Measurements from ENCODE around the gene NRXN3. TPM values are rescaled to one million over a fixed set of nuclear protein-coding genes. Genes with fewer than 3 reads are reported as not detected.

NRXN3 gene
- total and polyA plus RNA-seq, 8 donors = 0.53 to 2.5 (median 1.5) TPM

DNA sequence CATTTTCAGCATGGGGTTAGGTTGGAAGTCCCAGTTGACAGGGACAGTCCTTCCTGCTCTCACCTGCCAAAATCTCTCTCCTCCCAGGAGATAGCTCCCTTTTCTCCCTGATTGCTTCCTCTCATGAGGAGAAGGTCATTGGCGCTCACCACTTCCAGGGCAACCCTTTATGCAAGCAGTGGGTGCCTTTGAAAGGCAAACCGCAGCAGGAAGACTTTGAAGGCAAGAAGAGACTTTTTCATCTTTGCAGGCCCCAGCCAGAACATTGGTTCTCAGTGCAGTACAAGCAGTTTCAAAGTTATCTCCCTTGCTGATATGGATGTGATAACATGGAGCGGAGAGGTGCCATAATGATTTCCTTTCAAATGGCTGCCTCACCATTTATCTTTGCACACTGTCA is 1558.2 kb downstream of the NRXN3 start:
- 63 to 70% methylated on average over 3 of the region's 3 CpGs for WGBS, 2 donors
- H3K27ac ChIP-seq = no peak overlapping the region
- no peaks in the 10 kb centered on the region for H3K9me3 ChIP-seq
- H3K4me3 ChIP-seq = no peak overlapping the region
- peaks cover 0 to 12% (median 4%) of the 10 kb centered on the region in 3 donors for H3K4me1 ChIP-seq
- DNase-seq = no peak
- TF ChIP-seq, protein P1, sequence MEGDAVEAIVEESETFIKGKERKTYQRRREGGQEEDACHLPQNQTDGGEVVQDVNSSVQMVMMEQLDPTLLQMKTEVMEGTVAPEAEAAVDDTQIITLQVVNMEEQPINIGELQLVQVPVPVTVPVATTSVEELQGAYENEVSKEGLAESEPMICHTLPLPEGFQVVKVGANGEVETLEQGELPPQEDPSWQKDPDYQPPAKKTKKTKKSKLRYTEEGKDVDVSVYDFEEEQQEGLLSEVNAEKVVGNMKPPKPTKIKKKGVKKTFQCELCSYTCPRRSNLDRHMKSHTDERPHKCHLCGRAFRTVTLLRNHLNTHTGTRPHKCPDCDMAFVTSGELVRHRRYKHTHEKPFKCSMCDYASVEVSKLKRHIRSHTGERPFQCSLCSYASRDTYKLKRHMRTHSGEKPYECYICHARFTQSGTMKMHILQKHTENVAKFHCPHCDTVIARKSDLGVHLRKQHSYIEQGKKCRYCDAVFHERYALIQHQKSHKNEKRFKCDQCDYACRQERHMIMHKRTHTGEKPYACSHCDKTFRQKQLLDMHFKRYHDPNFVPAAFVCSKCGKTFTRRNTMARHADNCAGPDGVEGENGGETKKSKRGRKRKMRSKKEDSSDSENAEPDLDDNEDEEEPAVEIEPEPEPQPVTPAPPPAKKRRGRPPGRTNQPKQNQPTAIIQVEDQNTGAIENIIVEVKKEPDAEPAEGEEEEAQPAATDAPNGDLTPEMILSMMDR (IDR thresholded peaks at IDR 0.05) = no peak
- no peaks in the 10 kb centered on the region for H3K27me3 ChIP-seq
- no peak for FAIRE-seq
- intact Hi-C loops (cut with DNase I) = no loop called here
- no peaks in the 10 kb centered on the region for H3K36me3 ChIP-seq
- ATAC-seq = no peak

DNA sequence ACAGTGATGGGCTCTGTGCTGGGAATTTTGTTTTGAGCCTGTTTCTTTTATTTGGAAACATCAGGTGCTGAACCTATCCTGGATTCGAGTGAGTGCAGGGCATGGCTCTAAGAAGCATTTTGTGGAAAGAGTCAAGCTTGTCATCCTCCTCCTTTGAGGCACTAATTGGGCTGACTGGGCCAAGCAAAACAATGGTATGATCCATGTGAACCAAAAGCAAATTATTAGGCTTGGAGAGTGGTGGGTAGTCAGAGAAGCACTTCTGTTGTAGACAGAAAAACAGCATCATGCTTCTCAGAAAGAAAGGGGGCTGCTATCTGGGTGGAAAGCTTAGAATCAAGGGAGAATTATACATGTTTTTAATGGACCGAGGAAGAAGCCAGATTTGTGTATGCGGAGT is 1559.6 kb downstream of the NRXN3 start:
- Histone ChIP-seq H3K27me3 (no peaks in the 10 kb centered on the region), H3K4me1 (peaks cover 0 to 8% (median 4%) of the 10 kb centered on the region in 3 donors), H3K36me3 (no peaks in the 10 kb centered on the region), H3K9me3 (no peaks in the 10 kb centered on the region), H3K4me3 (no peak overlapping the region), H3K27ac (no peak overlapping the region)
- TF ChIP-seq, protein P1 (IDR thresholded peaks at IDR 0.05) = no peak
- intact Hi-C loops (cut with DNase I) = no loop called here
- DNase-seq = no peak
- 88 to 95% methylated on average over 3 of the region's 3 CpGs for WGBS, 2 donors
- FAIRE-seq = no peak
- no peak for ATAC-seq

DNA sequence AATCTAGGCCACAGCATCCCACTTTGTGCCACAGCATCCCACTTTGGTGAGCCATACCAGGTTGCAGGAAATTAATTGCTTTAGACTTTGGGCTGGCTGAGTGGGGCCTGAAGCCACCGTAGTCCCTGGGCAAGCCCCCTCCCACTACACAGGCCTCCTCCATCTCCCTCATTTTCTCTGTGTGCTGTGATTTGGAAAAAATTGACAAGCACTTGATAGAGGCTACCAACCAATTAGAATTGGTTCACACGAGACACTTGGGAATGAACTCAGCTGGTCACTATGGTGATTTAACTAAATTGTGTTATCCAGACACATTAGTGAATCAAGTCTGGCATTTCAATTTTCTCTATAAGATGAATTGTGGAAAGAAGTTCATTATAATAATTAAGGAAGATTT is 1560.0 kb downstream of the NRXN3 start:
- Histone ChIP-seq H3K27ac (no peak overlapping the region), H3K4me1 (peaks cover 0 to 5% (median 4%) of the 10 kb centered on the region in 3 donors), H3K36me3 (no peaks in the 10 kb centered on the region), H3K27me3 (no peaks in the 10 kb centered on the region), H3K4me3 (no peak overlapping the region), H3K9me3 (no peaks in the 10 kb centered on the region)
- 93 to 94% methylated on average over 2 of the region's 2 CpGs for WGBS, 2 donors
- FAIRE-seq = no peak
- no peak for DNase-seq
- intact Hi-C loops (cut with DNase I) = no loop called here
- ATAC-seq = no peak
- TF ChIP-seq, protein P1 (IDR thresholded peaks at IDR 0.05) = no peak

DNA sequence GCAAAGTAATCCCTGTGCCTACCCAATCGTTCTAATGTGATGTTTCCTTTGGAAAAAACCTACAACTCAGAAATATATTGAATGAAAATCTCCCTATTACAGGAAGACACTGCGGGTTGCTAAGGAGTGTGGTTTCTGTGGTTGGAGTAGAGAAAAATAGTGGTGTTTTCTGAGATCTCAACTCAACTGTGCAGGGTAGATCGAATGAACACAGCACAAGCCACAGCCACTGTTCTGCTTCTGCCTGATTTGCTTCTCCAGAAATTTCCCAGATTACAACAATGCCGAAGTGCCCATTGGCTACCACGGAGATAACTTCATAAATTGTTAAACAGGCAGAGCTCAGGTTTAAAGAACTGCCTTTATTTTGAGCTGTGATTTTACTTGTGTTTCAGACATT is 1560.8 kb downstream of the NRXN3 start:
- H3K9me3 ChIP-seq = no peaks in the 10 kb centered on the region
- no peaks in the 10 kb centered on the region for H3K27me3 ChIP-seq
- intact Hi-C loops (cut with DNase I) = no loop called here
- TF ChIP-seq, protein P1 (IDR thresholded peaks at IDR 0.05) = no peak
- no peak overlapping the region for H3K4me3 ChIP-seq
- WGBS, 2 donors = 74 to 84% methylated on average over 5 of the region's 5 CpGs
- ATAC-seq (no peak), DNase-seq (no peak), FAIRE-seq (no peak)
- peaks cover 0 to 1% (median 0%) of the 10 kb centered on the region in 3 donors for H3K4me1 ChIP-seq
- no peaks in the 10 kb centered on the region for H3K36me3 ChIP-seq
- H3K27ac ChIP-seq = no peak overlapping the region

DNA sequence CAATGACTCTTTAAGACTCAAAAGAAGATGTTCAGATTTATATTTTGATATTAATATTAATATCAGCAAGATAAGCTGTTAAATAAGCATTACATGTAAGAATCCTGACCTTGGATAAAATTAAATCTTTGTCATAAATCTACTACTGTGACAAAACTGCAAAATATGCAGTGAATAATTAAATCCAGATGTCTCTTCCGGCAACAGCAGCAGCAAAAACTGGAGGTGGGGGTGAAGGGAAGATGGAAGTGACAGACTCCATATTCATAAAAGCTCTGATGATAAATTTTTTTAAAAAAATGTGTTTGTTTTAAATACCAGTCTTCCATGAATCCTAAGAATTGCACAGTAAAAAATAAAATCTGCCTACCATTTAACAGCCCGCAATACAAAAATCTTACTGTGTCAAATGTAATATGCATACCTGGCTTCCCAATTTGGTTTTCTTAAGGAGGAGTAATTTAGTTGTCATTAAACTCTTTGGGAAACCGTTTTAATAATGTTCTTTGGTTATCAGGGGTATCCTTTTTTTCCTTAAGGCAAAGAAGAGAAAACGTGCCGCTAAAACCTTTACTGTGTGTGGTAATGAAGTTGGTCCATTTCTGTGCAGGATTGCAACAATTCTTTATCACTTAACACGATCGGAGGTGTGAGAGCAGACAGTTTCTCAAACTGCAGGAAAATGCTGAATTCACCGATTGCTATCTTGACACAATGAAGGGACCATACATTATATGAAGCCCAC is 1562.9 kb downstream of the NRXN3 start:
- no peak for FAIRE-seq
- WGBS, 2 donors = 77 to 82% methylated on average over 8 of the region's 8 CpGs
- H3K27ac ChIP-seq = no peak overlapping the region
- H3K4me1 ChIP-seq = no peaks in the 10 kb centered on the region
- no peaks in the 10 kb centered on the region for H3K27me3 ChIP-seq
- intact Hi-C loops (cut with DNase I) = no loop called here
- no peak for DNase-seq
- H3K4me3 ChIP-seq = no peak overlapping the region
- TF ChIP-seq, protein P1 (IDR thresholded peaks at IDR 0.05) = no peak
- ATAC-seq = no peak
- H3K9me3 ChIP-seq = no peaks in the 10 kb centered on the region
- H3K36me3 ChIP-seq = no peaks in the 10 kb centered on the region

Data from pancreas (tissue), 10 donors.